Prostate gland (tissue), 2 donors: ENCODE measurements around the gene DSTN.

Experiments used
- POLR2A ChIP-seq: fragments of 450-650 bp; IDR thresholded peaks from one replicate; pipeline ENCODE4 v1.6.1; 2016; ENCODE audit warnings: antibody characterized with exemption, mild to moderate bottlenecking
- POLR2AphosphoS5 ChIP-seq: sonication (generic); formaldehyde crosslinking; IDR thresholded peaks from one replicate; pipeline ENCODE4 v1.6.1; 2017; ENCODE audit warnings: antibody characterized with exemption
- TF ChIP-seq, protein P1 (sequence below), 4 experiments: fragments of 200-600 bp in 2 of 4; fragments of 450-650 bp in 2 of 4; sonication (generic) in 2 of 4; IDR thresholded peaks; 1 replicate in 3 of 4; 2 replicates in 1 of 4; pipeline ENCODE4 v1.5.1; 2016 to 2019; ENCODE audit warnings: antibody characterized with exemption in 4 of 4, mild to moderate bottlenecking in 2 of 4, moderate library complexity in 2 of 4

GRCh38 chr20:17634661-17635331 is 64.9 kb downstream of the DSTN start:
- TF ChIP-seq, protein P1, sequence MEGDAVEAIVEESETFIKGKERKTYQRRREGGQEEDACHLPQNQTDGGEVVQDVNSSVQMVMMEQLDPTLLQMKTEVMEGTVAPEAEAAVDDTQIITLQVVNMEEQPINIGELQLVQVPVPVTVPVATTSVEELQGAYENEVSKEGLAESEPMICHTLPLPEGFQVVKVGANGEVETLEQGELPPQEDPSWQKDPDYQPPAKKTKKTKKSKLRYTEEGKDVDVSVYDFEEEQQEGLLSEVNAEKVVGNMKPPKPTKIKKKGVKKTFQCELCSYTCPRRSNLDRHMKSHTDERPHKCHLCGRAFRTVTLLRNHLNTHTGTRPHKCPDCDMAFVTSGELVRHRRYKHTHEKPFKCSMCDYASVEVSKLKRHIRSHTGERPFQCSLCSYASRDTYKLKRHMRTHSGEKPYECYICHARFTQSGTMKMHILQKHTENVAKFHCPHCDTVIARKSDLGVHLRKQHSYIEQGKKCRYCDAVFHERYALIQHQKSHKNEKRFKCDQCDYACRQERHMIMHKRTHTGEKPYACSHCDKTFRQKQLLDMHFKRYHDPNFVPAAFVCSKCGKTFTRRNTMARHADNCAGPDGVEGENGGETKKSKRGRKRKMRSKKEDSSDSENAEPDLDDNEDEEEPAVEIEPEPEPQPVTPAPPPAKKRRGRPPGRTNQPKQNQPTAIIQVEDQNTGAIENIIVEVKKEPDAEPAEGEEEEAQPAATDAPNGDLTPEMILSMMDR (IDR thresholded peaks at IDR 0.05), result no peak
- TF ChIP-seq POLR2A (no peak), POLR2AphosphoS5 (no peak)
